Peyer's patch (tissue), 4 donors: Measurements from ENCODE around the gene RPA1.

Experiments
- CTCF ChIP-seq, 6 experiments: fragments of 450-650 bp in 4 of 6; fragments of 200-600 bp in 2 of 6; sonication (generic) in 1 of 6; IDR thresholded peaks; one replicate each; pipeline ENCODE4 v1.5.1; 2017 to 2019; ENCODE audit warnings: antibody characterized with exemption in 6 of 6, mild to moderate bottlenecking in 3 of 6, moderate library complexity in 1 of 6
- POLR2A ChIP-seq, 2 donors: fragments of 450-650 bp; IDR thresholded peaks; one replicate each; pipeline ENCODE4 v1.5.1; 2017; ENCODE audit warnings: antibody characterized with exemption in 2 of 2, mild to moderate bottlenecking in 2 of 2, moderate library complexity in 2 of 2

- TF ChIP-seq CTCF (IDR thresholded peaks at IDR 0.05) (no peak), POLR2A (IDR thresholded peaks at IDR 0.05) (no peak)
Observed at GRCh38 chr17:1802429-1802828, 27.4 kb upstream of the RPA1 start.
